Mononuclear cell (primary cell): ENCODE data around the gene CFAP119. TPM values are rescaled to one million over a fixed set of nuclear protein-coding genes. Genes with fewer than 3 reads are reported as not detected.

Experiments used
- H3K27me3 ChIP-seq: 2 replicates; pipeline ENCODE4 v1.6.0; 2011; ENCODE audit warnings: low read length, control low read depth; ENCODE audit not compliant: insufficient read depth
- H3K4me1 ChIP-seq: 2 replicates; pipeline ENCODE4 v1.5.1; 2011; ENCODE audit warnings: mild to moderate bottlenecking, low read length, control low read depth; ENCODE audit not compliant: insufficient read depth
- H3K4me3 ChIP-seq: 2 replicates; pipeline ENCODE4 v1.5.1; 2011; ENCODE audit warnings: mild to moderate bottlenecking, low read length, moderate library complexity
- H3K9me3 ChIP-seq: 2 replicates; pipeline ENCODE4 v1.5.1; 2011; ENCODE audit warnings: low read depth, mild to moderate bottlenecking, control low read depth, low read length
- total RNA-seq: library from RNA; depleted of rRNA; stranded (reverse); fragments of >200 nt; gene quantifications from one replicate; pipeline ENCODE4 v1.2.3, GENCODE V29; 2012

CFAP119 gene
- total RNA-seq, 1 donor, result 2.2 TPM

DNA sequence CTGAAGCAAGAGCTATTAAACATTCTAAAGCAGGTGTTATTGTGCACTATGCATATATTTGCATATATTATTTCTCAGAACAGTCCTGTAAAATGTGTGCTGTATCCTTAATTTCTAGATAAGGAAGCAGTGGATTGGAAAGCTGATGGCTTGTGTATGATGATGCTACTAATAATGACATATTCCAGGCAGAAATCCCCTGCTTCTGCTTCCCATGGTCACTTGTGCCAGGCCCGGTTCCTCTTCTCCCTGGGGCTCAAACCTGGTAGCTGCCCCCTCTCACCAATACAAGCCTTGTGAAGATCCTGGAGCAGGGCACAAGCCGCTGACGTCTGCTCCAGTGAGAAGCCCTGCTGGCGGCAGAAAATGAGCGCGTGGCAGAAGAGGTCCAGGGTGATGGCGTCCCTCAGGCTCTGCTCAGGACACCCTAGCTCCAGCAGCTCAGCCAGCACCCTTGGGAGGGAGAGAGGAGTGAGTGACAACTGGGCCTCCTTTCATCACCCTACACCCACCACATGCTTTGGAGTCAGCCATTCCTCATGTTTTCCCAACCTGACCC, 1.8 kb downstream of the CFAP119 start:
- H3K4me1 ChIP-seq, result peaks cover 55% of the 10 kb centered on the region
- H3K9me3 ChIP-seq, result no peaks in the 10 kb centered on the region
- H3K27me3 ChIP-seq, result no peaks in the 10 kb centered on the region
- H3K4me3 ChIP-seq, result no peak overlapping the region

DNA sequence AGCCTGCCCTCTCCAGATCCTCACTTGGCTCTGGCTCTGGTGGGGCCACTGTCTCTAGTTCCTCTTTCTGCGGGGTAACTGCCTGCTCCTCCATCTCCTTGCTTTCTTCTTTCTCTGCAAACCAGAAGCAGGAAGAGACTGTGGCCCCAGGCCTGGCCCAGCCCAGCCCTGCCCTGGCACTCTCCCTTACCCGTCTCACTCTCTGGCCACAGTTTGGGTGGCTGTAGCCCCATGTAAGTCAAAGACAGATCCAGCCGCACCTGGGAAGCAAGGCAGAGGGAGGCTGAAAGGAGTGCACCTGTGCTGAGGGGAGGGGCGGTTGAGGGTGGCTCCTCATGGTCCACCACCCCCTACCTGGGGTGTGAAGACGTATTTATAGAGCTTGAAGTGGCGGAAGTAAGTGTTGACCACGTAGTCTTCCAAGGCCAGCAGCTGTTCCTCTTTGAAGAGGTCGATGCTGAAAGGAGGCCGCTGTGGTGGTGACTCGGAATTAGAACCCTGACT, 2.8 kb downstream of the CFAP119 start:
- H3K27me3 ChIP-seq, result no peaks in the 10 kb centered on the region
- H3K4me1 ChIP-seq, result peaks cover 54% of the 10 kb centered on the region
- H3K9me3 ChIP-seq, result no peaks in the 10 kb centered on the region
- H3K4me3 ChIP-seq, result no peak overlapping the region

DNA sequence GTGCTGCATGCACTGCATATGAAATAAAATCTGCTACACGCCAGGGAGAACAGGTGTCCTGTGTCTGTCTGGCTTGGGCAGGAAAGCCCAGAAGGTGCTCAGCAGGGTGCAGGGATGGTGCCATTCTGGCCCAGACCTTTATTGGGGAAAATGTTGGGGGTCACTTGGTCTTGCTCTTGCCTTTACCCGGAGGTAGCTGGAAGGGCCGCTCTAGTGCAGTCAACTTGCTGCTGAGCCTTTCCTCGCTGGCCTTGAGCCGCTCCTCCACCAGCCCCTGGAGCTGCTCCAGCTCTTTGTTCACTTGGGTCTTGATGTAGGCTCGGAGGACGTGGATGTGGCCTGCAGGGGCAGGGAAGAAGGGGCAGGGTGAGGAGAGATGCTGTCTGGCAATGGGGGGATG, 4.5 kb downstream of the CFAP119 start:
- no peaks in the 10 kb centered on the region for H3K9me3 ChIP-seq
- peaks cover 37% of the 10 kb centered on the region for H3K4me1 ChIP-seq
- no peak overlapping the region for H3K4me3 ChIP-seq
- H3K27me3 ChIP-seq, result no peaks in the 10 kb centered on the region

DNA sequence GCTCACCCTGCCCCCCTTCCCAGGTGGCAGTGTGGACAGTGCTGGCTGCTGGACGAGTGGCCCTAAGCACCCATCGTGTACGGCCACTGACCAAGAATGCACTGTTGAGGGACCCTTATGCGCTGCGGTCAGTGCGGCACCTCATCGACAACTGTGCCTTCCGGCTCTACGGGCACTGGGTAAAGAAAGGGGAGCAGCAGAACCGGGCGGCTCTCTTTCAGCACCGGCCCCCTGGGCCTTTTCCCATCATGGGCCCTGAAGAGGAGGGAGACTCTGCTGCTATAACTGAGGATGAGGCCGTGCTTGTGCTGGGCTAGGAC, 5.1 kb downstream of the CFAP119 start:
- Histone ChIP-seq H3K27me3 (no peaks in the 10 kb centered on the region), H3K4me3 (no peak overlapping the region), H3K9me3 (no peaks in the 10 kb centered on the region), H3K4me1 (peaks cover 37% of the 10 kb centered on the region)

DNA sequence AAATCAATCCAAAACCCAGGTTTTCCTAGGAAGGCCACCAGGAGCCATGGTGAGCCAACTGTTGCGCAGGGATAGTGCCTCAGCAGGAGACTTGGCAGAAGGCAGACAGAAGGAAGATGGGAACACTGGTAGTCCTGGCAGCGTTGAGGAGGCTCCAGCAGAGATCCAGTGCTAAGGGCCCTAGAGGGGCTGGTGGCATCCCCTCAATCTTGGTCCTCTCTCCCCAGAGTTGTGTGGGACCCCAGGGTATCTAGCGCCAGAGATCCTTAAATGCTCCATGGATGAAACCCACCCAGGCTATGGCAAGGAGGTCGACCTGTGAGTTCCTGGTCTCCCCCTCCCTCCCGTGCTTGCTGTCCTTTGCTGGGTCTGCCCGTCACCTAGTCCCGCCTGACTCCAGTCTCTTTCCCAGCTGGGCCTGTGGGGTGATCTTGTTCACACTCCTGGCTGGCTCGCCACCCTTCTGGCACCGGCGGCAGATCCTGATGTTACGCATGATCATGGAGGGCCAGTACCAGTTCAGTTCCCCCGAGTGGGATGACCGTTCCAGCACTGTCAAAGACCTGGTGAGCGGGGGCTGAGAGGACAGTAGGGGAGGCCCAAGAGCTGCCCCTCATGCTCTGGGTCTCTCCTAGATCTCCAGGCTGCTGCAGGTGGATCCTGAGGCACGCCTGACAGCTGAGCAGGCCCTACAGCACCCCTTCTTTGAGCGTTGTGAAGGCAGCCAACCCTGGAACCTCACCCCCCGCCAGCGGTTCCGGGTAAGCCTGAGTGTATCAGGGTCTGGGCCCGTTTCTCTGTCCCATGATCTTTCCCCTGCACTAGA, 5.7 kb downstream of the CFAP119 start:
- Histone ChIP-seq H3K4me1 (peaks cover 32% of the 10 kb centered on the region), H3K4me3 (no peak overlapping the region)

DNA sequence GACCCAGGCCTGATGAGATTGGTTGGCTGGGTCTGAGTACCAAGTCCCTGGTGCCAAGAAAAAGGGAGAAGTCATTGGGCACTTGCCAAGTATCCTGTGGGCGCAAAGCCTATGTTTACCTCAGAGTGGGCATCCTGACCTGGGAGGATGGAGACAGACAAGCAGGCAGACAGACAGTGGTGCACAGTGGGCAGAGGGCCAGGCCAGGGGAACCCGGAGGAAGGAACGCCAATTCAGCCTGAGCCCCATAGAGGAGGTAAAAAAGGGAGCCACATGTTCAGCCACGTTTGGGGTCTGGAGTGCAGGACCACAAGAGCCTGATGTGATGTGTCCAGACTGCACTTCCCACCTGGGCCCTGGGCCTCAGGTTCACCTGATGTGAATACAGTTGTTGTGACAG, 8.3 kb downstream of the CFAP119 start:
- Histone ChIP-seq H3K27me3 (no peaks in the 10 kb centered on the region), H3K4me1 (peaks cover 16% of the 10 kb centered on the region), H3K4me3 (no peak overlapping the region), H3K9me3 (no peaks in the 10 kb centered on the region)

More for the DNA sequence above, 5.7 kb downstream of the CFAP119 start:
- H3K27me3 ChIP-seq, result no peaks in the 10 kb centered on the region
- no peaks in the 10 kb centered on the region for H3K9me3 ChIP-seq

DNA sequence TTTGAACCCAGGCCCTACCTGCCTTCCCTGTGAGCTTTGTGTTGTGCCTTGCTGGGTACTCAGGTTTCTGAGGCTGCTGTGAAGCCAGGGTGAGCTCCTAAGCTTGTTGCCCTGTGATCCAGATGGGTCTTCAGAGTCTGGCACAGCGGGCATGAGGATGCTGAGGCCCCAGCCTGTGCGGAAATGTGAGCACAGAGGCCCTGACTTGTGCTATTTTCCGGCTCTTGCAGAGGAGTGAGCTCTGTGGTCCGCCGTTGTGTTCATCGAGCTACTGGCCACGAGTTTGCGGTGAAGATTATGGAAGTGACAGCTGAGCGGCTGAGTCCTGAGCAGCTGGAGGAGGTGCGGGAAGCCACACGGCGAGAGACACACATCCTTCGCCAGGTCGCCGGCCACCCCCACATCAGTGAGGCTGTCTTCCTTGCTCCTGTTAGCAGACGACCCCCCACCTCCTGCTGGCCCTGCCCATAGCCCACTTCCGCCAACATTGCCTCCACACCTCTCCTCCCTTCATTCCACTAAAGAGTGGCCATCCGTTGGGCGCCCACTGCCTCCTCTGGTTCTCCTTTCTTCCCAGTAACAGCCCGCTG, 10.9 kb downstream of the CFAP119 start:
- Histone ChIP-seq H3K4me3 (no peak overlapping the region), H3K9me3 (no peaks in the 10 kb centered on the region), H3K4me1 (peaks cover 20% of the 10 kb centered on the region), H3K27me3 (no peaks in the 10 kb centered on the region)

DNA sequence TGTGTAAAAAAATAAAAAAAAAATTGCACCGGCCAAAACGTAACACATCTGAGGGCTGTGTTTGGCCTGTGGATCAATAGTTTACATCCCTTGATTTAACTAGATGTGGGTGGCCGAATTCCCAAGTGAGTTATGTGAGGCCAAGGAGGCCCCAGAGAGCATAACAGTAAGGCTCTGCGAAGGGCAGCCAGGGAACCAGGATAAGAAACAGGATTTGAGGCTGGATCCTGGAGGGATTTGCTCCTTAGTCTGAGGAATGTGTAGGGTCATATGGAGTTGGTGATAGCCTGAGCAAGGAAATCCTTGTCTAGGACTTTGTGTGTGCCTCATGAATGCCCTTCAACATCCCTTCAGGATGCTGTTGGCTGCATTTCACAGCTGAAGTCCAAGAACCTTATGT, 11.7 kb downstream of the CFAP119 start:
- no peaks in the 10 kb centered on the region for H3K9me3 ChIP-seq
- no peak overlapping the region for H3K4me3 ChIP-seq
- no peaks in the 10 kb centered on the region for H3K27me3 ChIP-seq
- H3K4me1 ChIP-seq, result peaks cover 20% of the 10 kb centered on the region

DNA sequence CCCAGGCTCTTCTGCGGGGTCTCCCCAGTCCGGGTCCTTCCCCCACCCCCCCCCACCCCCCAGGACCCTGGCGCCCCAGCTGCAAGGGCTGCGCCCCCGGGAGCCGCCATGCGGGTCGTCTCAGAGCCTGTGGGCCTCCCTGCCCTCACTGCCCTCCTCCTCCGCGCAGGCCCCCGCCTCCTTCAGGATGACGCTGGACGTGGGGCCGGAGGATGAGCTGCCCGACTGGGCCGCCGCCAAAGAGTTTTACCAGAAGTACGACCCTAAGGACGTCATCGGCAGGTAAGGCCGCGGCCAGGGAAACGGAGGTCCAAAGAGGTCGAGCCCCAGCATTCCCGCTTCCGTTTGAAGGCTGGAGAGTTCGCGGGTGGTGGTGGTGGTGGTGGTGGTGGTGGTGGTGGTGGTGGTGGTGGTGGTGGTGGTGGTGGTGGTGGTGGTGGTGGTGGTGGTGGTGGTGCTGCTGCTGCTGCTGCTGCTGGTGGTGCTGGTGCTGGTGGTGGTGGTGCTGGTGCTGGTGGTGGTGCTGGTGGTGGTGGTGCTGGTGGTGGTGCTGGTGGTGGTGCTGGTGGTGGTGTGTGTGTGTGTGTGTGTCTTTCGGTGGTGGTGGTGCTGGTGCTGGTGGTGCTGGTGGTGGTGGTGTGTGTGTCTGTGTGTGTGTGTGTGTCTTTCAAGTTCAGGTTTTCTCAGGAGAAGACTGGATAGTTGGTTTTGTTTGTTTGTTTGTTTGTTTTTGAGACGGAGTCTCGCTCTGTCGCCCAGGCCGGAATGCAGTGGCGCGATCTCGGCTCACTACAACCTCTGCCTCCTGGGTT, 13.0 kb downstream of the CFAP119 start:
- Histone ChIP-seq H3K27me3 (no peaks in the 10 kb centered on the region), H3K9me3 (no peaks in the 10 kb centered on the region), H3K4me3 (peak overlapping the region; percentile 40), H3K4me1 (peaks cover 20% of the 10 kb centered on the region)

DNA sequence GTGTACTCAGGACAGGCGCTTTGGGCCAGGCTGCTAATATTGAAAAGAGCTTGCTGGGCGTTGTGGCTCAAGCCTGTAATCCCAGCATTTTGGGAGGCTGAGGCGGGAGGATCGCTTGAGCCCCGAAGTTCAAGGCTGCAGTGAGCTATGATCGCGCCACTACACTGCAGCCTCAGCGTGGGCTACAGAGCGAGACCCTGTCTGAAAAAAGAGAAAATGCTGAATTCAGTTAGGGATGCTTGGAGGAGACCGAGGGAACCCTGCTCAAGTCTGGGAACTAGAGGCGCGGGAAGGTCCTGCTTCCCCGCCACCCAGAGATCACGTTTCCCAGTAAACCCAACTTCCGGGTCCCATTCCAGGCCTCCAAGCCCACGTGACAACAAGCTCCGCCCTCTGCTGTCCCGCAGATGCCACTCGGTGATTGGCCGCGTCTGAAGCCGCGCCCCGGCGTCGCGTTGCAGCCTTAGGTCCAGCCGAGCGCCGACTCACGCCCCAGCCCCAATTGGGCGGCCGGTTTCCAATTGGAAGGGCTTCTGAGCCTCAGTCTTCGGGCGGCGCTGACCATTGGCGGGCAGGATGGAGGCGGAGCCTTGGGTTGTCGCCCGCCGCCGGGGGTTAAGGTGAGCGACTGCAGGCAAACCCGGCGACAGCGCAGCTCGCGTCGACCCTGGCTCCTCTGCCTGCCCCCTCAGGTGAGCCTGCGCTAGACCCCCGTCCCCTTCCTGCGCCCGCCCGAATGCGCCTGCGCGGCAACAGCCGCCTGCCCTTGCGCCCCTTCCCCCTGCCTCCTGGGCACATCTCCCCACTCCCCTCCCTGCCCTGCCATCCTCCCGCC, 13.8 kb downstream of the CFAP119 start, which contains the start of gene PHKG2:
TSS of gene PHKG2 (plus strand) at position 627 of the 835 bp plus-strand sequence. CDS start 396 bp downstream, outside the sequence.
- Histone ChIP-seq H3K9me3 (no peaks in the 10 kb centered on the region), H3K4me3 (peak within 1 kb of the TSS; percentile 40), H3K4me1 (peaks cover 20% of the 10 kb centered on the region), H3K27me3 (no peaks in the 10 kb centered on the region)

DNA sequence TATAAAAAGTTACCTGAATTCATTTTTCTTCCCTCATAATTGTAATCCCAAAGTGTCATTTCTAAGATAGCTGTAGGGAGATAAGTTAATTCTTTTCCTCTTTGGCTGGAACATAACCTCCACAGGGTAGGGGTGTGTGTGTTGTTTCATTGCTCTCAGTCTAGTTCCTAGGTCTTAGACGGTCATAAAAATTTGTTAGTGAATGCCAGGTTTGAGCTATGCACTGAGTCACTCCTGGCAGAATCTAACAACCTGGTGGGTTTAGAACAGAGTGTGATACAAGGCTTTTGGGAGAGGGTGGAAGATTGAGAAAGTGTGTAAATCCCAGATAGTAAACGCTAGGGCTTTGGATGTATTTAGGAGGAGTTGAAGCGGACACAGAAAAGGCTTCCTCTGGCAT, 14.5 kb downstream of the CFAP119 start:
- Histone ChIP-seq H3K4me3 (peak overlapping the region; percentile 40), H3K4me1 (peaks cover 20% of the 10 kb centered on the region), H3K27me3 (no peaks in the 10 kb centered on the region), H3K9me3 (no peaks in the 10 kb centered on the region)

DNA sequence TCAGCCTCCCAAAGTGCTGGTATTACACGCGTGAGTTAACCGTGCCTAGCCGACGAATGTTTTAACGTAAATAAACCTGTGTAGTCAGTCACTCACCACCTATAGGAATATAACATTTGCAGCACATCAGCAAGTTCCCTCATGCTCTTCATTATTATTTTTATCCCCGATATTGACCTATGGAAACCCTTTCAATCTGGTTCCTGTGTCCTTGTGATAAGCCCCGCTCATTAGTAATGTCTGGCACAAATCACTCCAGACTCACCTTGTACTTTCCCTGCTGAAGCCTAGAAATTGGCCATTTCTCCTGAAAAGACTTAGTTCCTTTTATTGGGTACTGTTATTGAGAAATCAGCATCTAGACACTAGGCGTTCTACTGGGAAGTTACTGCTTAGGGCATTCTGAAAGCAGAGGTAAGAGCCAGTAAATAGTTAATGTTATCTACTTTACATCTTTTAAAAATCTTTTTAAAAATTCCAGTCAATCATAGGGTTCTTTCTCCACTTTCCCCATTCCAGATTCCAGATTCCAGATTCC, 15.2 kb downstream of the CFAP119 start:
- Histone ChIP-seq H3K4me3 (no peak overlapping the region), H3K9me3 (no peaks in the 10 kb centered on the region), H3K4me1 (peaks cover 20% of the 10 kb centered on the region), H3K27me3 (no peaks in the 10 kb centered on the region)

DNA sequence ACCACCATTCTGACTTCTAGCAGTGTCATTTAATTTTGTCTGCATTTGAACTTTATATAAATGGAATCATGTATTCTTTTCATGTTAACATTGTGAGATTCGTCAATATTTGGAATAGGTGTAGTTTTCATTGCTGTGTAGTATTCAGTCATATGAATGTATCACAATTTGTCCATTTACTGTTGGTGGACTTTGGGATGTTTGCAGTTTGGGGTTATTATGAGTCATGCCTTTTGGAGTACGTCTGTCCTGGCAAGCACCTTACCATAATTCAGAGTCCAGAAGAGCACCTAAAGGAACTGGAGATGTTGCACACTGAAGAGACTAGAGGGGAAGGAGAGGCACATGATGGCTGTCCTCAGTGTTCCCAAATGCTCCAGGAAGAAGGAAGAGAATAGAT, 16.8 kb downstream of the CFAP119 start:
- Histone ChIP-seq H3K4me1 (peaks cover 17% of the 10 kb centered on the region), H3K4me3 (no peak overlapping the region), H3K27me3 (no peaks in the 10 kb centered on the region), H3K9me3 (no peaks in the 10 kb centered on the region)

DNA sequence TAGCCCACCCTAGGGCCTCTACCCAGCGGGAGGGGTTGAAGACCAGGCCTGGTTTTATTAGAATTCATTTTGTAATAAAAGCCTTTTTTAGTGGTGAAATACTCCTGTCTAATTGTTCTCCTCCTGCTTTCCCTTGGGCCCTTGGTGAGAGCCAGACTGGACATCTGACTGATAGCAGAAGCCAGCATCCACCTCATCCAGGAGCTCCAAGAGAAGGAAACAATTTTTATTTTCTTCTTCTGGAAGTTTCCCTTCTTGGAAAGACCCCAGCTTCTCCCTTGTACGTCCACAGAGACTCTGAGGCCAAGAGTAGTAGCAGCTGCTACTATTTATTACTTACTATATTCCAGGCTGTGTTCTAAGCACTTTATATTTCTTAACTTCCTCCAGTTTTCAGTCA, 17.7 kb downstream of the CFAP119 start:
- Histone ChIP-seq H3K9me3 (no peaks in the 10 kb centered on the region), H3K27me3 (no peaks in the 10 kb centered on the region), H3K4me1 (peaks cover 12% of the 10 kb centered on the region), H3K4me3 (no peak overlapping the region)
